ENCODE measurements around the gene CLEC10A. TPM values are rescaled to one million over a fixed set of nuclear protein-coding genes. Genes with fewer than 3 reads are reported as not detected.
"Not testable (repeated sequence)": the region's sequence is repeated elsewhere in the genome, so short reads cannot be mapped to it uniquely, and the experiment has no call there.

CLEC10A gene
- 1.6 TPM for total RNA-seq

- peak within 1 kb of the TSS; percentile 69 for H3K27ac ChIP-seq (ENCODE audit: low read depth, low read length)
Measured at GRCh38 chr17:7079581-7080455, at the start of gene CLEC10A. Gene CLEC10A, minus strand, starts transcription at chr17:7080251. Its CDS starts 1,439 bp downstream, at chr17:7078812.

GRCh38 chr17:7129311-7129710 is 49.3 kb upstream of the CLEC10A start:
- Histone ChIP-seq H3K9ac (ENCODE audit: low read depth in 1 of 3, low read length in 3 of 3) (no peak overlapping the region), H3K4me3 (ENCODE audit: low read length in 3 of 3) (no peak overlapping the region), H3K9me3 (ENCODE audit: control insufficient read depth in 3 of 3, low read length in 3 of 3) (no peaks in the 10 kb centered on the region), H3K27ac (ENCODE audit: low read depth, low read length) (no peak overlapping the region), H3K4me1 (ENCODE audit: control insufficient read depth in 3 of 3, insufficient read depth in 3 of 3, low read length in 3 of 3) (peaks cover 0 to 2% (median 0%) of the 10 kb centered on the region in 3 donors), H3K27me3 (ENCODE audit: control insufficient read depth in 3 of 3, insufficient read depth in 3 of 3, low read length in 3 of 3) (peaks cover 5 to 31% (median 17%) of the 10 kb centered on the region in 3 donors), H3K36me3 (ENCODE audit: control insufficient read depth in 3 of 3, insufficient read depth in 3 of 3, low read length in 3 of 3) (no peaks in the 10 kb centered on the region)

More at GRCh38 chr17:7079581-7080455, at the start of gene CLEC10A:
- H3K4me1 ChIP-seq (ENCODE audit: control insufficient read depth in 3 of 3, insufficient read depth in 3 of 3, low read length in 3 of 3) = peaks cover 0 to 10% (median 10%) of the 10 kb centered on the region in 3 donors
- peaks cover 0 to 4% (median 3%) of the 10 kb centered on the region in 3 donors for H3K27me3 ChIP-seq (ENCODE audit: control insufficient read depth in 3 of 3, insufficient read depth in 3 of 3, low read length in 3 of 3)
- no peaks in the 10 kb centered on the region for H3K36me3 ChIP-seq (ENCODE audit: control insufficient read depth in 3 of 3, insufficient read depth in 3 of 3, low read length in 3 of 3)
- peak within 1 kb of the TSS; percentile 13 to 56 (median 36) for H3K4me3 ChIP-seq (ENCODE audit: low read length in 3 of 3)
- no peak within 1 kb of the TSS for H3K9ac ChIP-seq (ENCODE audit: low read depth in 1 of 3, low read length in 3 of 3)
- no peaks in the 10 kb centered on the region for H3K9me3 ChIP-seq (ENCODE audit: control insufficient read depth in 3 of 3, low read length in 3 of 3)

- Histone ChIP-seq H3K27ac (ENCODE audit: low read depth, low read length) (no peak overlapping the region), H3K4me1 (ENCODE audit: control insufficient read depth in 3 of 3, insufficient read depth in 3 of 3, low read length in 3 of 3) (peaks cover 0 to 2% (median 0%) of the 10 kb centered on the region in 3 donors), H3K9ac (ENCODE audit: low read depth in 1 of 3, low read length in 3 of 3) (no peak overlapping the region), H3K4me3 (ENCODE audit: low read length in 3 of 3) (no peak overlapping the region), H3K36me3 (ENCODE audit: control insufficient read depth in 3 of 3, insufficient read depth in 3 of 3, low read length in 3 of 3) (no peaks in the 10 kb centered on the region), H3K9me3 (ENCODE audit: control insufficient read depth in 3 of 3, low read length in 3 of 3) (no peaks in the 10 kb centered on the region), H3K27me3 (ENCODE audit: control insufficient read depth in 3 of 3, insufficient read depth in 3 of 3, low read length in 3 of 3) (peaks cover 0 to 25% (median 16%) of the 10 kb centered on the region in 3 donors)
Measured at GRCh38 chr17:7128160-7128559, 48.1 kb upstream of the CLEC10A start.

GRCh38 chr17:7127501-7127900 is 47.5 kb upstream of the CLEC10A start:
- H3K27me3 ChIP-seq (ENCODE audit: control insufficient read depth in 3 of 3, insufficient read depth in 3 of 3, low read length in 3 of 3) = peaks cover 2 to 22% (median 13%) of the 10 kb centered on the region in 3 donors
- H3K4me1 ChIP-seq (ENCODE audit: control insufficient read depth in 3 of 3, insufficient read depth in 3 of 3, low read length in 3 of 3); H3K9me3 ChIP-seq (ENCODE audit: control insufficient read depth in 3 of 3, low read length in 3 of 3); H3K36me3 ChIP-seq (ENCODE audit: control insufficient read depth in 3 of 3, insufficient read depth in 3 of 3, low read length in 3 of 3); H3K27ac ChIP-seq (ENCODE audit: low read depth, low read length); H3K9ac ChIP-seq (ENCODE audit: low read depth in 1 of 3, low read length in 3 of 3); H3K4me3 ChIP-seq (ENCODE audit: low read length in 3 of 3): not testable (repeated sequence)

GRCh38 chr17:7126386-7126785 is 46.3 kb upstream of the CLEC10A start:
- H3K9me3 ChIP-seq (ENCODE audit: control insufficient read depth in 3 of 3, low read length in 3 of 3); H3K4me1 ChIP-seq (ENCODE audit: control insufficient read depth in 3 of 3, insufficient read depth in 3 of 3, low read length in 3 of 3): not testable (repeated sequence)
- peaks cover 3 to 18% (median 12%) of the 10 kb centered on the region in 3 donors for H3K27me3 ChIP-seq (ENCODE audit: control insufficient read depth in 3 of 3, insufficient read depth in 3 of 3, low read length in 3 of 3)

GRCh38 chr17:7124923-7125322 is 44.9 kb upstream of the CLEC10A start:
- no peaks in the 10 kb centered on the region for H3K9me3 ChIP-seq (ENCODE audit: control insufficient read depth in 3 of 3, low read length in 3 of 3)
- peaks cover 3 to 9% (median 8%) of the 10 kb centered on the region in 3 donors for H3K27me3 ChIP-seq (ENCODE audit: control insufficient read depth in 3 of 3, insufficient read depth in 3 of 3, low read length in 3 of 3)
- no peaks in the 10 kb centered on the region for H3K4me1 ChIP-seq (ENCODE audit: control insufficient read depth in 3 of 3, insufficient read depth in 3 of 3, low read length in 3 of 3)
- no peak overlapping the region for H3K4me3 ChIP-seq (ENCODE audit: low read length in 3 of 3)
- no peak overlapping the region for H3K27ac ChIP-seq (ENCODE audit: low read depth, low read length)
- no peaks in the 10 kb centered on the region for H3K36me3 ChIP-seq (ENCODE audit: control insufficient read depth in 3 of 3, insufficient read depth in 3 of 3, low read length in 3 of 3)
- no peak overlapping the region for H3K9ac ChIP-seq (ENCODE audit: low read depth in 1 of 3, low read length in 3 of 3)

More at GRCh38 chr17:7126386-7126785, 46.3 kb upstream of the CLEC10A start:
- not testable (repeated sequence) for H3K36me3 ChIP-seq (ENCODE audit: control insufficient read depth in 3 of 3, insufficient read depth in 3 of 3, low read length in 3 of 3); H3K27ac ChIP-seq (ENCODE audit: low read depth, low read length); H3K4me3 ChIP-seq (ENCODE audit: low read length in 3 of 3); H3K9ac ChIP-seq (ENCODE audit: low read depth in 1 of 3, low read length in 3 of 3)

GRCh38 chr17:7123844-7124243 is 43.8 kb upstream of the CLEC10A start:
- peaks cover 2 to 10% (median 3%) of the 10 kb centered on the region in 3 donors for H3K27me3 ChIP-seq (ENCODE audit: control insufficient read depth in 3 of 3, insufficient read depth in 3 of 3, low read length in 3 of 3)

GRCh38 chr17:7122381-7122780 is 42.3 kb upstream of the CLEC10A start:
- H3K27ac ChIP-seq (ENCODE audit: low read depth, low read length) = no peak overlapping the region
- peaks cover 2 to 10% (median 3%) of the 10 kb centered on the region in 3 donors for H3K27me3 ChIP-seq (ENCODE audit: control insufficient read depth in 3 of 3, insufficient read depth in 3 of 3, low read length in 3 of 3)
- H3K36me3 ChIP-seq (ENCODE audit: control insufficient read depth in 3 of 3, insufficient read depth in 3 of 3, low read length in 3 of 3) = no peaks in the 10 kb centered on the region
- no peak overlapping the region for H3K4me3 ChIP-seq (ENCODE audit: low read length in 3 of 3)
- H3K9me3 ChIP-seq (ENCODE audit: control insufficient read depth in 3 of 3, low read length in 3 of 3) = no peaks in the 10 kb centered on the region
- no peak overlapping the region for H3K9ac ChIP-seq (ENCODE audit: low read depth in 1 of 3, low read length in 3 of 3)
- H3K4me1 ChIP-seq (ENCODE audit: control insufficient read depth in 3 of 3, insufficient read depth in 3 of 3, low read length in 3 of 3) = no peaks in the 10 kb centered on the region

More at GRCh38 chr17:7123844-7124243, 43.8 kb upstream of the CLEC10A start:
- Histone ChIP-seq H3K27ac (ENCODE audit: low read depth, low read length) (no peak overlapping the region), H3K4me1 (ENCODE audit: control insufficient read depth in 3 of 3, insufficient read depth in 3 of 3, low read length in 3 of 3) (no peaks in the 10 kb centered on the region), H3K4me3 (ENCODE audit: low read length in 3 of 3) (no peak overlapping the region), H3K36me3 (ENCODE audit: control insufficient read depth in 3 of 3, insufficient read depth in 3 of 3, low read length in 3 of 3) (no peaks in the 10 kb centered on the region), H3K9me3 (ENCODE audit: control insufficient read depth in 3 of 3, low read length in 3 of 3) (no peaks in the 10 kb centered on the region), H3K9ac (ENCODE audit: low read depth in 1 of 3, low read length in 3 of 3) (no peak overlapping the region)

- H3K27me3 ChIP-seq (ENCODE audit: control insufficient read depth in 3 of 3, insufficient read depth in 3 of 3, low read length in 3 of 3); H3K4me1 ChIP-seq (ENCODE audit: control insufficient read depth in 3 of 3, insufficient read depth in 3 of 3, low read length in 3 of 3); H3K4me3 ChIP-seq (ENCODE audit: low read length in 3 of 3); H3K9ac ChIP-seq (ENCODE audit: low read depth in 1 of 3, low read length in 3 of 3); H3K36me3 ChIP-seq (ENCODE audit: control insufficient read depth in 3 of 3, insufficient read depth in 3 of 3, low read length in 3 of 3); H3K9me3 ChIP-seq (ENCODE audit: control insufficient read depth in 3 of 3, low read length in 3 of 3): not testable (repeated sequence)
- peak overlapping the region; percentile 44 for H3K27ac ChIP-seq (ENCODE audit: low read depth, low read length)
Measured at GRCh38 chr17:7120635-7121034, 40.6 kb upstream of the CLEC10A start.

- Histone ChIP-seq H3K27me3 (ENCODE audit: control insufficient read depth in 3 of 3, insufficient read depth in 3 of 3, low read length in 3 of 3) (peaks cover 2 to 10% (median 3%) of the 10 kb centered on the region in 3 donors), H3K4me1 (ENCODE audit: control insufficient read depth in 3 of 3, insufficient read depth in 3 of 3, low read length in 3 of 3) (no peaks in the 10 kb centered on the region), H3K27ac (ENCODE audit: low read depth, low read length) (peak overlapping the region; percentile 25)
Measured at GRCh38 chr17:7120123-7120522, 40.1 kb upstream of the CLEC10A start.

More at GRCh38 chr17:7120123-7120522, 40.1 kb upstream of the CLEC10A start:
- Histone ChIP-seq H3K36me3 (ENCODE audit: control insufficient read depth in 3 of 3, insufficient read depth in 3 of 3, low read length in 3 of 3) (no peaks in the 10 kb centered on the region), H3K4me3 (ENCODE audit: low read length in 3 of 3) (no peak overlapping the region), H3K9me3 (ENCODE audit: control insufficient read depth in 3 of 3, low read length in 3 of 3) (no peaks in the 10 kb centered on the region), H3K9ac (ENCODE audit: low read depth in 1 of 3, low read length in 3 of 3) (no peak overlapping the region)

Measured in skeletal muscle tissue (tissue), 4 donors.